ENCODE measurements around the gene LMF1. TPM values are rescaled to one million over a fixed set of nuclear protein-coding genes. Genes with fewer than 3 reads are reported as not detected.

The LMF1 gene
- total RNA-seq (2021; ENCODE audit: unreplicated experiment), result 12.8 TPM
- polyA plus RNA-seq (2012), result 17.9 and 18.6 TPM in 2 replicates
- percentile 51 among the genes with signal in this experiment for Bru-seq, nascent RNA
- percentile 52 among the genes with signal in this experiment for BruChase-seq, experiment 1, labeled RNA remaining after a 6-hour chase
- BruChase-seq, experiment 2, labeled RNA remaining after a 2-hour chase, result percentile 50 among the genes with signal in this experiment
- long read RNA-seq, partial matches to known transcripts, result 3 of 8 reads
- long read RNA-seq, other reads (novel, unspliced or antisense), result 3 of 8 reads

GRCh38 chr16:970766-971581, at the start of gene LMF1:
LMF1 (minus strand) TSS chr16:970984; CDS start chr16:970980, 4 bp downstream.
- peak within 1 kb of the TSS; percentile 91 for H3K4me2 ChIP-seq (ENCODE audit: low read length)
- no peaks in the 10 kb centered on the region for H3K9me2 ChIP-seq (ENCODE audit: insufficient read depth)
- no peaks in the 10 kb centered on the region for H3K27me3 ChIP-seq (ENCODE audit: insufficient read depth, low read length)
- ATAC-seq, result peak; percentile 93
- peaks cover 12% of the 10 kb centered on the region; the same call in 1 of the 2 replicates for H3K79me2 ChIP-seq (ENCODE audit: insufficient read depth, low read length)
- H4K20me1 ChIP-seq (ENCODE audit: insufficient read depth), result no peaks in the 10 kb centered on the region
- intact Hi-C loops (cut with micrococcal nuclease), result no loop called here
- TSS peak; percentile 41 for BruUV-seq (replicated peaks)
- H3K4me3 ChIP-seq (replicated peaks in 1 of 2; ENCODE audit: low read depth in 1 of 2, low read length in 2 of 2), result peak within 1 kb of the TSS; percentile 72 to 93
- peak within 1 kb of the TSS; percentile 92 for H3K9ac ChIP-seq (ENCODE audit: low read length)
- peaks cover 0 to 10% of the 10 kb centered on the region in 2 experiments; a peak in 1 of 4 replicates for H3K36me3 ChIP-seq (ENCODE audit: control insufficient read depth in 1 of 2, insufficient read depth in 2 of 2, low read length in 2 of 2)
- peak; percentile 68 for DNase-seq (ENCODE audit: low read depth, low spot score)
- peaks cover 16 to 27% of the 10 kb centered on the region in 2 experiments for H3K4me1 ChIP-seq (ENCODE audit: control insufficient read depth in 1 of 2, insufficient read depth in 2 of 2, low read length in 2 of 2)
- POLR2A ChIA-PET, result no interaction called here
- peak within 1 kb of the TSS; percentile 91 for H3K27ac ChIP-seq (ENCODE audit: low read depth, low read length)
- H2AFZ ChIP-seq (ENCODE audit: low read depth, low read length, poor library complexity, severe bottlenecking), result no peak within 1 kb of the TSS
- H3K9me3 ChIP-seq (ENCODE audit: control insufficient read depth in 1 of 2, insufficient read depth in 1 of 2, low read depth in 1 of 2, low read length in 2 of 2), result no peaks in the 10 kb centered on the region; a peak in 1 of 4 replicates
- RAD21 ChIA-PET (ENCODE audit: low non-redundant PET in 1 of 2, low total read pairs in 2 of 2, uncharacterized antibody in 2 of 2, unreplicated experiment in 2 of 2), result no interaction called here
- CTCF ChIA-PET, result no interaction called here
- TF ChIP-seq CTCF (IDR thresholded peaks at IDR 0.05 in 2 of 3, conservative IDR thresholded peaks at IDR 0.05 in 1 of 3; ENCODE audit: borderline replicate concordance in 1 of 3, insufficient read depth in 1 of 3, low read depth in 2 of 3, low read length in 2 of 3) (no peak), SP1 (IDR thresholded peaks at IDR 0.05; ENCODE audit: low read depth) (peak; percentile 46; the same call in 1 of the 2 replicates), TCF7L2 (IDR thresholded peaks at IDR 0.05; ENCODE audit: borderline replicate concordance, extremely low read depth, insufficient read depth, insufficient read length) (no peak), ELF1 (IDR thresholded peaks at IDR 0.05; ENCODE audit: borderline replicate concordance, low read depth) (no peak; the same call in 1 of the 2 replicates), JUND (IDR thresholded peaks at IDR 0.05) (no peak), FOSL1 (IDR thresholded peaks at IDR 0.05; ENCODE audit: low read depth) (no peak), EZH2 (IDR thresholded peaks at IDR 0.05) (no peak), CBX3 (IDR thresholded peaks at IDR 0.05; ENCODE audit: low read depth) (no peak), EZH2phosphoT487 (IDR thresholded peaks at IDR 0.05; ENCODE audit: borderline replicate concordance) (no peak), POLR2AphosphoS5 (IDR thresholded peaks at IDR 0.05; ENCODE audit: low read depth, low read length) (peak; percentile 89), YY1 (IDR thresholded peaks at IDR 0.05; ENCODE audit: extremely low read depth, insufficient replicate concordance, low read depth, low read length) (peak; percentile 97), ZNF274 (IDR thresholded peaks at IDR 0.05; ENCODE audit: low read depth, low read length) (no peak), SIN3A (IDR thresholded peaks at IDR 0.05; ENCODE audit: low read depth) (peak; percentile 65; the same call in 1 of the 2 replicates), POLR2A (IDR thresholded peaks at IDR 0.05; ENCODE audit: borderline replicate concordance, extremely low read depth, insufficient read depth, insufficient read length) (peak; percentile 26)
- TF ChIP-seq, protein P1, sequence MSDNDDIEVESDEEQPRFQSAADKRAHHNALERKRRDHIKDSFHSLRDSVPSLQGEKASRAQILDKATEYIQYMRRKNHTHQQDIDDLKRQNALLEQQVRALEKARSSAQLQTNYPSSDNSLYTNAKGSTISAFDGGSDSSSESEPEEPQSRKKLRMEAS (IDR thresholded peaks at IDR 0.05), result peak; percentile 36; the same call in 1 of the 2 replicates
- TF ChIP-seq, protein P2, sequence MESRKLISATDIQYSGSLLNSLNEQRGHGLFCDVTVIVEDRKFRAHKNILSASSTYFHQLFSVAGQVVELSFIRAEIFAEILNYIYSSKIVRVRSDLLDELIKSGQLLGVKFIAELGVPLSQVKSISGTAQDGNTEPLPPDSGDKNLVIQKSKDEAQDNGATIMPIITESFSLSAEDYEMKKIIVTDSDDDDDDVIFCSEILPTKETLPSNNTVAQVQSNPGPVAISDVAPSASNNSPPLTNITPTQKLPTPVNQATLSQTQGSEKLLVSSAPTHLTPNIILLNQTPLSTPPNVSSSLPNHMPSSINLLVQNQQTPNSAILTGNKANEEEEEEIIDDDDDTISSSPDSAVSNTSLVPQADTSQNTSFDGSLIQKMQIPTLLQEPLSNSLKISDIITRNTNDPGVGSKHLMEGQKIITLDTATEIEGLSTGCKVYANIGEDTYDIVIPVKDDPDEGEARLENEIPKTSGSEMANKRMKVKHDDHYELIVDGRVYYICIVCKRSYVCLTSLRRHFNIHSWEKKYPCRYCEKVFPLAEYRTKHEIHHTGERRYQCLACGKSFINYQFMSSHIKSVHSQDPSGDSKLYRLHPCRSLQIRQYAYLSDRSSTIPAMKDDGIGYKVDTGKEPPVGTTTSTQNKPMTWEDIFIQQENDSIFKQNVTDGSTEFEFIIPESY (IDR thresholded peaks at IDR 0.05; ENCODE audit: extremely low read depth, insufficient replicate concordance, low read length), result no peak
- TF ChIP-seq, protein P3, sequence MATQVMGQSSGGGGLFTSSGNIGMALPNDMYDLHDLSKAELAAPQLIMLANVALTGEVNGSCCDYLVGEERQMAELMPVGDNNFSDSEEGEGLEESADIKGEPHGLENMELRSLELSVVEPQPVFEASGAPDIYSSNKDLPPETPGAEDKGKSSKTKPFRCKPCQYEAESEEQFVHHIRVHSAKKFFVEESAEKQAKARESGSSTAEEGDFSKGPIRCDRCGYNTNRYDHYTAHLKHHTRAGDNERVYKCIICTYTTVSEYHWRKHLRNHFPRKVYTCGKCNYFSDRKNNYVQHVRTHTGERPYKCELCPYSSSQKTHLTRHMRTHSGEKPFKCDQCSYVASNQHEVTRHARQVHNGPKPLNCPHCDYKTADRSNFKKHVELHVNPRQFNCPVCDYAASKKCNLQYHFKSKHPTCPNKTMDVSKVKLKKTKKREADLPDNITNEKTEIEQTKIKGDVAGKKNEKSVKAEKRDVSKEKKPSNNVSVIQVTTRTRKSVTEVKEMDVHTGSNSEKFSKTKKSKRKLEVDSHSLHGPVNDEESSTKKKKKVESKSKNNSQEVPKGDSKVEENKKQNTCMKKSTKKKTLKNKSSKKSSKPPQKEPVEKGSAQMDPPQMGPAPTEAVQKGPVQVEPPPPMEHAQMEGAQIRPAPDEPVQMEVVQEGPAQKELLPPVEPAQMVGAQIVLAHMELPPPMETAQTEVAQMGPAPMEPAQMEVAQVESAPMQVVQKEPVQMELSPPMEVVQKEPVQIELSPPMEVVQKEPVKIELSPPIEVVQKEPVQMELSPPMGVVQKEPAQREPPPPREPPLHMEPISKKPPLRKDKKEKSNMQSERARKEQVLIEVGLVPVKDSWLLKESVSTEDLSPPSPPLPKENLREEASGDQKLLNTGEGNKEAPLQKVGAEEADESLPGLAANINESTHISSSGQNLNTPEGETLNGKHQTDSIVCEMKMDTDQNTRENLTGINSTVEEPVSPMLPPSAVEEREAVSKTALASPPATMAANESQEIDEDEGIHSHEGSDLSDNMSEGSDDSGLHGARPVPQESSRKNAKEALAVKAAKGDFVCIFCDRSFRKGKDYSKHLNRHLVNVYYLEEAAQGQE (IDR thresholded peaks at IDR 0.05; ENCODE audit: low read depth), result no peak

Data from HCT116 (cell line).